Astrocyte of the spinal cord (primary cell): ENCODE results near the gene CASP10.

Experiments
- DNase-seq: peaks from one replicate; pipeline ENCODE4 v3.0.0; 2011; ENCODE audit warnings: low read depth, low spot score
- H3K4me3 ChIP-seq: 2 replicates; pipeline ENCODE4 v1.5.1; 2011; ENCODE audit warnings: low read depth, mild to moderate bottlenecking, low read length, moderate library complexity
- in situ Hi-C: cut with HindIII; loops from 2 replicates; pipeline ENCODE4 v1.10.0; 2017; ENCODE audit warnings: low sequenced_read_pairs
- TF ChIP-seq, protein P1 (sequence below): IDR thresholded peaks from 2 replicates; pipeline ENCODE4 v1.5.1; 2012; ENCODE audit warnings: low read depth, mild to moderate bottlenecking, low read length, inconsistent platforms

Gene CASP10

DNA sequence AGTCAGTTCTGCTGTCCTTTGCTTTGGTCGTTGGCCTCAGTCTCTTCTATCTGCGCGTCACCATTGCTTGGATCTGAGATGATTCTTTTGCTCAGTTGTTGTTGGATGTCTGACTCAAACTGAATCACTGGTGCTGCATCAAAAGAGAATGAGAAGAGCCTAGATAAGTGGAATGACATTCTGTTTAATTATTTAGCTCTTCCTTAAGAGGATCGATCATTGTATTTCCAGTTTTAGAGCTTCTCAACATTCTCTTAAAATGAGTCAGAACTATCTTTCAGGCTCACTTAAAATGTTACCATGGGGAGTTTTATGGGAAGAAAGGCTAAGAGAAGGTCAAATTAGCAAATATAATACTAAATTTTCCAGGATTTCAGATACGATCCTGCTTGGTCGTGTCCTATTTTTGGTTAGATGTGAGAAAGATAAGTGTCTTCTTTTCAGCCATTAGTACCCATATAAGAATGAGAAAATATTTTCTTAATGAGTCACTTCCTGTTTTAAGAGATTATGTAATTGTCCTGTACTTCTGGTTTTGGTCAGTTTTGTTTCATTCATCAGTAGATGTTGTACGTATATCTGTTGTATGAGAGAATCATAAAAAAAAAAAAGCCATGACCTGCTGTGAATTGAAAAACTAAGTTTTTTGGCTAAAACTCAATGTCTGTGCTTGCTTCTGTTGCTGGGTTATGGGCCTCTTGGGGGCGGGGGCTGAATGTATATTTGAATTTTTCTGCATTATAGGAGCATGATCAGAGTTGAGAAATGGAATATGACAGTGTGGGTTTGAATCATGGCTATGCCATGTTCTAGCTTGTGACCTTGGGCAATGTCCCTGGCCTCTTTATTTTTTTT is 31.6 kb upstream of the CASP10 start:
- TF ChIP-seq, protein P1, sequence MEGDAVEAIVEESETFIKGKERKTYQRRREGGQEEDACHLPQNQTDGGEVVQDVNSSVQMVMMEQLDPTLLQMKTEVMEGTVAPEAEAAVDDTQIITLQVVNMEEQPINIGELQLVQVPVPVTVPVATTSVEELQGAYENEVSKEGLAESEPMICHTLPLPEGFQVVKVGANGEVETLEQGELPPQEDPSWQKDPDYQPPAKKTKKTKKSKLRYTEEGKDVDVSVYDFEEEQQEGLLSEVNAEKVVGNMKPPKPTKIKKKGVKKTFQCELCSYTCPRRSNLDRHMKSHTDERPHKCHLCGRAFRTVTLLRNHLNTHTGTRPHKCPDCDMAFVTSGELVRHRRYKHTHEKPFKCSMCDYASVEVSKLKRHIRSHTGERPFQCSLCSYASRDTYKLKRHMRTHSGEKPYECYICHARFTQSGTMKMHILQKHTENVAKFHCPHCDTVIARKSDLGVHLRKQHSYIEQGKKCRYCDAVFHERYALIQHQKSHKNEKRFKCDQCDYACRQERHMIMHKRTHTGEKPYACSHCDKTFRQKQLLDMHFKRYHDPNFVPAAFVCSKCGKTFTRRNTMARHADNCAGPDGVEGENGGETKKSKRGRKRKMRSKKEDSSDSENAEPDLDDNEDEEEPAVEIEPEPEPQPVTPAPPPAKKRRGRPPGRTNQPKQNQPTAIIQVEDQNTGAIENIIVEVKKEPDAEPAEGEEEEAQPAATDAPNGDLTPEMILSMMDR, result no peak
- DNase-seq, result peak; percentile 90
- no peak overlapping the region for H3K4me3 ChIP-seq
- in situ Hi-C loops, result no loop called here

DNA sequence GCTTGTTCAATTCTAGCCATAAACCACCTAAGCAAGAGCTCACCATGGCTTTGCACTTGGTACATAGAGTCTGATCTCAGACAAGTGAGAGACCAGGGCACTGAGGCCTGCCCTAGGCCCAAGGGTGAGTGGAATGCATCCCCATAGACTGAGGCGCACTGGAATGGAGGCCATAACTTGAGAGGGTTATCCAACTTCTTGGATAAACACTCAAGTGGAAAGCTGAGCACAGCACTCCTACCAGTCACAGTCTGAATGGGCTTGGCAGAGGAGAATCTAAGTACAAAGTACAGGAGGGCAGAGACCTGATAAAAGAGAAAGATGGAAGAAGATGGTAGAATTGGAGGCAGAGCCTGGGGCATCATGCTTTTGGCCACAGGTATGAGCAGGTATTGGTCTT is 30.4 kb upstream of the CASP10 start:
- in situ Hi-C loops, result no loop called here

DNA sequence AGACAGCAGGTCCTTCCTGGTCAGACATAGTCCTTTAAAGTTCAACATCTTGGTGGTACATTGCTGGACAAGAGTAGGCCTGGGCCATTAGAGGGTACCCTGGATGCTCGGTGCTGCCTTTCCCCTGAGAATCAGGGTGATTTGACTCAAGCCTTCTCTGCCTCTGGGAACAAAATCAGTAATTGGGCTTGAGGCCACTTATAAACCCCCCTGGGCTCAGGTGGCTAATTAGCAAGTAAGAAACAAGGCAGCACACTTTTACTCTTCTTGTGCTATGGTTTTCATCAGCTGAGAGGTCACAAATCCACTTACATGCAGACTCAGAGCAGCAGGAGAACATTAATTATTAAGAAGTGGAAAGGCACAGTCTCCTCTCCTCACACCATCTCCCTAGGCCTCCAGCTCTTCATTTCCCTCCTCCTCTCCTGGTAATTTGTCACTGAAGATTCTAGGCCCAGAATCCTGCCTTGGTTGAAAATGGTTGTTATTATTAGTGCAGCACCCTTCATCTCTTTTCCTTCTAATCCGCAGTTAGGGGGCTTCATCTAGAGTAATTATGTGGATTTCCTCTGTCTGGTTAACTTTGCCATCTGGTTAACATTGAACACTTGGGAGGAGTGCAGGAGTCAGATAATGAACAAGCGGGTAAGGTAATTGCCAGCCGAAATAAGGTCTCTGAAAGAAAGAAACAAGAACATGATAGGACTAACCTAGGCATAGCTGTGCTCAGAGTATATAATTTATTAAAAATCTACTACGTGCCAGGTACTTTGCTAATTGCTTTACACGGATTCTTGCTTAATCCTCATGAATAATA is 29.7 kb upstream of the CASP10 start:
- in situ Hi-C loops, result no loop called here
- DNase-seq, result no peak
- H3K4me3 ChIP-seq, result no peak overlapping the region
- TF ChIP-seq, protein P1, result no peak

More for the DNA sequence above, 30.4 kb upstream of the CASP10 start:
- TF ChIP-seq, protein P1, result no peak
- no peak for DNase-seq
- no peak overlapping the region for H3K4me3 ChIP-seq

DNA sequence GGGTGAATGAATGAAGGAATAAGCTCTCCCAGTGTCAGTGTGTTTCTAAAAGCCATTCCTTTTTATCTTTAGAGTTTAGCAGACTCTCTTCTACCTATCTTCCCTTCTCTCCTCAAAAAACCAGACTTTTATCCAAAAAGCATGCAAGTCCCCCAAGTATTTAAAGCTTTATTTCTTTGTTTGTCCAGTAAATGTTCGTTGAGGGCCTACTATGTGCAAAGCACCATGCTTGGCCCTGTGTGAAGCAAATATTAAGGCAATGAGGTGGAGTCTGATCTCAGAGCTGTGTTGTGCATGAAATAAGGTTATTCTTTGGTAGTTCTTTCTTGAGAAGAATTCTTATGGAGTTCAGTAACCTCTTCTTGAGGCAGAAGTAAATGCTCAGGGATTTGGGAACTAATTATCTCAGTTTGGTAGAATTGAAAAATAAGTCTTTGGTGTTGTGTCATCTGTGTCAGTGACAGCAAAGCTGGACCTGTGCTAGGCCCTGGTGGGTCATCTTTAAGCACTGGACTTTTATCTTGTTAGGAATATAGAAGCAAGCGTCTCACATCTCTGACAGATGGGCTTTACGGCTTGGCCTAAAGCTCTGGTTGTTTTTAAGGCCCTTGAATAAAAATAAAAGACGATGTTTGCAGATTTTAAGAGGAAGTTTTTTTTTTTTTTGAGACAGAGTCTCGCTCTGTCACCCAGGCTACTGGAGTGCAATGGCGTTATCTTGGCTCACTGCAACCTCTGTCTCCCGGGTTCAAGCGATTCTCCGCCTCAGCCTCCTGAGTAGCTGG is 28.1 kb upstream of the CASP10 start:
- in situ Hi-C loops, result no loop called here
- no peak for DNase-seq
- no peak overlapping the region for H3K4me3 ChIP-seq

DNA sequence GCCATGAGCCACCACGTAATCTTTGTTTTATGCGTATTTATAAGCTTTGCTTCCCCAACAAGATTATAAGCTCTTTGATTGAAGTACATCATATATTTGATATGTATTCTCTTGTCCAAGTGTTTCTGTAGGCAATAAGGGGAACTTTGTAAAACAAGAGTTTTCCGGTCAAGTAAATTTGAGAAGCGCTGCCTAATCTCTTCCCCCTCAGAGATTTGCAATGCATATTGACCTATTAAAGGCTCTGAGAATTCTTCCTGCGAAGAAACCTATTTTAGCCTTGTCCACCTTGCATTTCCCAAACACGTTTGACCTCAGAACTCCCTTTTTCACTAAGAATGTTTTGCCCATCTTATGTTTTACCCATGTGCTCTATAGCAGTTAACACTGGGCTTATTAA is 26.9 kb upstream of the CASP10 start:
- no peak overlapping the region for H3K4me3 ChIP-seq
- TF ChIP-seq, protein P1, result no peak
- in situ Hi-C loops, result no loop called here
- no peak for DNase-seq

More for the DNA sequence above, 28.1 kb upstream of the CASP10 start:
- TF ChIP-seq, protein P1, result no peak

DNA sequence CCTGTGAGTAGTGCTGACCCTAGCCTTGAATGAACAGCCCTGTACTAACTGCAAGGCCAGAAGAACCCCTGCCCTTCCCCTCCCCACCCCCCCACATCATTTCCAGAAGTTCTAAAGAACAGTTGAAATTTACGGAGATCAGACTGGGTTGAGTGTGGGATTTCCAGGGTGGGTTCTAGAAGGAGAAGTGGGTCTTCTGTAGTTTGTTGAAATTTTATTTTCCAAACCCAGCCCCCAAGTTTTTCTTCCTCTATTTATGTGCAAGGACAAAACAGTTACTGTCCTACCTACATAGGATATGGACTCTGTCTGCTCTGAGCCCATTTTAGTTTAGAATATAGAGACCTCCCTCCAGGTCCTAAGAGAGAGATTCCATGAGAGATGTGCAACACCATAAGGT is 26.3 kb upstream of the CASP10 start:
- TF ChIP-seq, protein P1, result no peak
- DNase-seq, result no peak
- in situ Hi-C loops, result no loop called here
- no peak overlapping the region for H3K4me3 ChIP-seq
